ENCODE data around the gene GPX2.

- TF ChIP-seq EZH2 (IDR thresholded peaks at IDR 0.05) (no peak), POLR2AphosphoS5 (IDR thresholded peaks at IDR 0.05; ENCODE audit: borderline replicate concordance, low read depth, low read length) (no peak)
Observed at GRCh38 chr14:64920465-64920864, 22.1 kb downstream of the GPX2 start.
